NCI-H1930 (cell line): ENCODE measurements around the gene C10orf143.

Experiments
- DNase-seq, 2 experiments: peaks; one replicate each; lab custom pipeline; 2025; lab: John Stamatoyannopoulos, UW

The C10orf143 gene

DNA sequence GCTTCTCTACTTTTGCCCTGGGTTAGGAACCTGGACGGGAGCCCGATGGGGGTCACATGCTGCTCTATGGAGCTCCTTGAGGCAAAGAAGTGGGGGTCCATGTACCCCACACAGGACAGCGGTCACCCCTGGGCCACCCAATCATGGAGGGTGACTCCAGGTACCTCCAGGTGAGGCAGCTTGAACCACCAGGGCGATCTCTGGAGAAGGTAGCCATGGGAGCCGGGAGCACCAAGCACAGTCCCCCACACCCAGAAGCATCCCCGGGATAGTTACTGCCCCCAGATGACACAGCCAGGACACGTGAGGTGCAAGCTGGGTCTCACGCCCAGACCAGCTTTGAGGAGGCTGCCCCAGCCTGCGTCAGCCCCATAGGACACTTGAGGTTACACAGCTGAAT, 58.4 kb downstream of the C10orf143 start:
- no peak for DNase-seq

DNA sequence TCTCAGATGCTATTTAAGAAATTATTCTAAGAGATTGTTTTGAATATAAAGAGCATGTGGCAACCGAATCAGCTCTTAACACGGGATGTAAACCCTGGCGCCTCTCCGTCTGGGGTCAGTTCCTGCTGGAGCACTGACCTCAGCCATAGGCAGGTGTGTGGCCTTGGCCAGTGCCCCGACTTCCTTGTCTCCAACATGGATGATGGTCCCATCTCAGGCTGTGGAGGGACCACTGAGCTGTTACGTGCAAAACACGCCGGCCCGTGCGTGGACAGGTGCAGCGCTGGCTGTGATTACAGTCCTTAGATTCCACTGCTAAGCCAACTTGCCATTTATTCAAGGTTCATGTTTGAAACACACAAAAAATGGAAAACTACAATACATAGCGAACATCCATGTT, 59.9 kb downstream of the C10orf143 start:
- DNase-seq, result no peak

DNA sequence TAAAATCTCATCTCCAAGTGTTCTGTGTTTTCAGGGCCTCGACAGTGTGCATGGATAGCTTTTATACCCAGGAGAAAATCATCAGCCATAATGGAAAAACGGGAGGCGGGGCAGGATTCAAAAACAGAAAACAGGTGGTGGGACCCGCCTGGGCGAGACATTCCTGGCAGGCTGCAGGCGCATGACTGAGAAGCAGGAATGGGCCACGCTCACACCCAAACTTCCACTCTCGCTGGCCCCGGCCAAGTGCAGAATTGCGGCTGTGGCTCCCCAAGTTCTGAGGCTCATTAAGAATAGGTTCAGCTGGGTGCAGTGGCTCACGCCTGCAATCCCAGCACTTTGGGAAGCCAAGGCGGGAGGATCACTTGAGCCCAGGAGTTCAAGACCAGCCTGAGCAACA, 60.6 kb downstream of the C10orf143 start:
- DNase-seq, result no peak

- no peak for DNase-seq
Observed at GRCh38 chr10:130049244-130049643, 61.4 kb downstream of the C10orf143 start.

- DNase-seq, result no peak
Observed at GRCh38 chr10:130048081-130048480, 62.5 kb downstream of the C10orf143 start.

GRCh38 chr10:130047336-130047735, 63.3 kb downstream of the C10orf143 start:
- no peak for DNase-seq

DNA sequence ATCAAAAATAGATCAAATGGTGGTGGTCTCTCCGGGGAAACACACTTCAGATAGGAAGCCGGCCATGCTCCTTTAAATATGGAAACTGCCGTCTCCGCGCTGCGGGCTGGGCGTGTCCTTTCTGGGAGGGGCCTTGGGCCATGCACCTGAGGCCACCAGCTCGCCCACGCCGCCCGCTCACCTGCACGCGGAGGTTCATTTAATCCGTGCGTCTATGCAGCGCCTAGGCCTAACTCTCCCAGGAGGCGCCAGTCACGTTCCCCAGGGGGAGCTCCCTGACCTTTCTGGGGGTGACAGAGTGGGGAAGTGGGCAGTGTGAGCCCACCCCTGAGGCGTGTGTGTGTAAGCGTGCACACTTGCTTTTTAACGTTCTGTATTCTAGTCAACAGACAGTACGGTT, 64.0 kb downstream of the C10orf143 start:
- no peak for DNase-seq

- DNase-seq, result no peak
Observed at GRCh38 chr10:130045801-130046321, 64.8 kb downstream of the C10orf143 start.

DNA sequence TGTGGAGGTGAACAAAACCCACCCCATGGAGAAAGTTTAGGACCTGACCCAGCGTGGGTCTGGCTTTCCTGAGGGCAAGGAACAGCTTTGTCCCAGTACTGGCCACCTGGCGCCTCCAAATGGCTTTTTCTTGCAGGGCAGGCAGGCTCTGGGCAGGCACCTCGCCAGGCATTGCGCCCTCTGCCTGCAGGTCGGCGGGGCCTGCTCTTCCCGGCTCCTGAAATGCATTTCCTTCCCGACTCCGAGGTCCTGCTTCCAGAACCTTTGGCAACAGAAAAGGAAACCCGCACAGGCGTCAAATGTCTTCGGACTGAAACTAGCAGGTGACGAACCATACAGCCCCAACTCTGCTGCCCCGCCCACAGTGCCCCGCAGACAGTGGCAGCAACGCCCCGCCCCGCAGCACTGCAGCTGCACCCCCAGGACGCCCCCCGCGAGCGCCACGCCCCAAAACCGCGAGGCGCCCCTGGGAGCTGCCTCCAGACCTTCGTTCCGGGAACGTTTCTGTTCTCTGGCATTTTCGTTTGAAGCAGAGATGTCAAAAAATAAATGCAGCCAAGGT, 65.5 kb downstream of the C10orf143 start:
- peak in 1 of 2 experiments; percentile 0 for DNase-seq

- no peak for DNase-seq
Observed at GRCh38 chr10:130044067-130045061, 66.3 kb downstream of the C10orf143 start.

- DNase-seq, result no peak
Observed at GRCh38 chr10:130043491-130043890, 67.1 kb downstream of the C10orf143 start.

DNA sequence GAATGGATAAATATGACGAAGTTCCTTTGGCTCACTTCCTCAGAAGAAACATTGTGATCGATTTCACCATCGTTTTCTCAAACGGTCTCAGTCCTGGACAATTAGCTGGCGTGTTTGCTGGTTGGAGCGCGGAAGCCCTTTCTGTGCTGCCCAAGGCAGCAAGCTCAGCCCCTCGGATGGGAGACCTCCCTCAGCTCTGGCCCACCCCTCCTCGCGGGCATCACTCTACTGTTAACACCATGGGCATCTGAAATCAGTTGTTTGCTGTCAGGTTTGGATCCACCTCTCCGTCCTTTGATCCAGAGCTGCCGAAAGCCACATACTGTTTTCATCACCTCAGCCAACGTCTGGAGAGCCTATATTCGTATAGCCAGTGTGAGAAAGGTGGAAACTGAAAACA, 68.2 kb downstream of the C10orf143 start:
- no peak for DNase-seq

- DNase-seq, result no peak
Observed at GRCh38 chr10:130041451-130042371, 68.9 kb downstream of the C10orf143 start.

- DNase-seq, result no peak
Observed at GRCh38 chr10:130040817-130041330, 69.8 kb downstream of the C10orf143 start.

- DNase-seq, result no peak
Observed at GRCh38 chr10:130040351-130040750, 70.3 kb downstream of the C10orf143 start.

GRCh38 chr10:130039141-130039540, 71.5 kb downstream of the C10orf143 start:
- DNase-seq, result no peak

GRCh38 chr10:130038611-130039109, 72.0 kb downstream of the C10orf143 start:
- DNase-seq, result no peak

GRCh38 chr10:130038019-130038555, 72.5 kb downstream of the C10orf143 start:
- no peak for DNase-seq

- DNase-seq, result no peak
Observed at GRCh38 chr10:130037169-130037661, 73.4 kb downstream of the C10orf143 start.

DNA sequence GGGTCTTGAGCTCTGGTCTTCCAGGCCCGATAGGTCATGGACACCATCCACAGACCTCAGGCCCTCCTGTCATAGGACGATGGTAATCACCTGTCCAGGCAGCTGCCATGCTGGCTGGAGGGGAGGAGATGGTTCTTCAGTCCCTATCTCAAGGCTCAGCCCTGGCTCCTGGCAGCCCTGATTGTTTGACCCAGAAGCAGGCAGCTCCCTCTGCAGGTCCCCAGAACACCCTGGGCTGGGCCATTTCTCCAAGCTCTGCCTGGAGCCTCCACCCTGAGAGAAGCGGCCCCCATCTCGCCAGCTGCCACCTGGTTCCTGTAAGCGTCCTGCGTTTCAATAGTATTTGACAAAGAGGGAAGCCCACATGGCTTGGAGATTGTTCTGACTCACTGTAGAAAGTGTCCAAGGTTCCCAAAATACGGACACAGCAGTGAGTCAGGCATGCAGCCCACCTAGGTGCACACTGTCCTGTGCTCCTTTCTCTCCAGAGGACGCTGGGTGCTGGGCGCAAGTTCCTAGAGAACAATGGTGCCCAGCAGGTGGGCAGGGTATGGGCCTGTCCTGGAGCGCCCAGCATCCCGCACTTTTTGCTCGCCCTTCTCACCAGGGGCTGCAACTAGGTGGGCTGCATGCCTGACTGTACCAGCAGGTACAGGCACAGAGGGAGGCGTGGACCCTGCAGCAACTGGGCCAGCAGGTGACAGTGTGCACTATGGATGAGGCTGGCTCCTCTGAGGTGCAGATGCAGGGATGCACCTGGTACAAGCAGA, 74.1 kb downstream of the C10orf143 start:
- no peak for DNase-seq
